PC-3 (cell line): ENCODE measurements around the gene PBX4.

Source experiments
- EZH2phosphoT487 ChIP-seq: fragments of 300-600 bp; sonication (generic); IDR thresholded peaks from 2 replicates; pipeline ENCODE4 v1.6.1; 2018; ENCODE audit warnings: mild to moderate bottlenecking, antibody characterized with exemption, low read length, borderline replicate concordance
- TF ChIP-seq, protein P1 (sequence below): fragments of 300-600 bp; sonication (generic); conservative IDR thresholded peaks from 2 replicates; pipeline ENCODE4 v1.5.1; 2017; ENCODE audit warnings: antibody characterized with exemption, low read depth, mild to moderate bottlenecking, low read length

DNA sequence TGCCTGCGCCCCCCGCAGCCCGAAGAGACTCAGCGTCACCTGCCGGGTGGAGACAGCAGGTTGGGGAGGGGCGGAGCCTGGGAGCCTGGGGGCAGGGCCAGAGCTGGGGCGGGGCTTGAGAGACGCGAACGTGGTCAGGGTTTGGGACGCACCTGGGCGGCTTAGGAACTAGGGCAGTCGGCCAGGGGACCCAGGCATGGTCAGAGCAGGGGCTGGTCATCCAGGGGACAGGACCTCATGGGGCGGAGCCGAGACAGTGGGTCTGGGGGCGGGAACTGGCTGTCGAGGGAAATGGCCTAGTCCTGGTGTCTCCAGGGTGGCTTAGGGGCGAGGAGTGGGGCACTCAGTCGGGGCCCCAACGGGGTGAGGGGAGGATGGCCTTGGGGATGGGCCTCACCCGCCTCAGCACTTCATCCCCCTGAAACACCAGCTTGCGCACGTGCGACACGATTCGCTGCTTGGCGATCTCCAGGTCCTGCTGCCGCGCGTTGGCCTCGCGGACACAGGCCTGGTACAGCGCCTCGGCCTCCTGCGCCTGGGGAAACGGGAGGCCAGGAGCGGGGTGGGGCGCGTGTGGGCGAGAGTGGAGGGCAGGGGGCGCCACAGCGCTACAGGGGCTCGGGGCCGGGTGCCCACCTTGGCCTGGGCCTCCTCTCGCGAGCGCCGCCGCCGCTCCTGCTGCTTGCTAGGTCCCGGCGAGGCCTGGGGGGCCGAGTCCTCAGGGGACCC, 19.2 kb upstream of the PBX4 start:
- TF ChIP-seq EZH2phosphoT487 = no peak
- TF ChIP-seq, protein P1, sequence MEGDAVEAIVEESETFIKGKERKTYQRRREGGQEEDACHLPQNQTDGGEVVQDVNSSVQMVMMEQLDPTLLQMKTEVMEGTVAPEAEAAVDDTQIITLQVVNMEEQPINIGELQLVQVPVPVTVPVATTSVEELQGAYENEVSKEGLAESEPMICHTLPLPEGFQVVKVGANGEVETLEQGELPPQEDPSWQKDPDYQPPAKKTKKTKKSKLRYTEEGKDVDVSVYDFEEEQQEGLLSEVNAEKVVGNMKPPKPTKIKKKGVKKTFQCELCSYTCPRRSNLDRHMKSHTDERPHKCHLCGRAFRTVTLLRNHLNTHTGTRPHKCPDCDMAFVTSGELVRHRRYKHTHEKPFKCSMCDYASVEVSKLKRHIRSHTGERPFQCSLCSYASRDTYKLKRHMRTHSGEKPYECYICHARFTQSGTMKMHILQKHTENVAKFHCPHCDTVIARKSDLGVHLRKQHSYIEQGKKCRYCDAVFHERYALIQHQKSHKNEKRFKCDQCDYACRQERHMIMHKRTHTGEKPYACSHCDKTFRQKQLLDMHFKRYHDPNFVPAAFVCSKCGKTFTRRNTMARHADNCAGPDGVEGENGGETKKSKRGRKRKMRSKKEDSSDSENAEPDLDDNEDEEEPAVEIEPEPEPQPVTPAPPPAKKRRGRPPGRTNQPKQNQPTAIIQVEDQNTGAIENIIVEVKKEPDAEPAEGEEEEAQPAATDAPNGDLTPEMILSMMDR = no peak
